ENCODE measurements around the gene EVX2.

- TF ChIP-seq CTCF (IDR thresholded peaks at IDR 0.05): no peak
- TF ChIP-seq POLR2A (IDR thresholded peaks at IDR 0.05): no peak
- no peak for TF ChIP-seq POLR2AphosphoS5 (IDR thresholded peaks at IDR 0.05)
Observed at GRCh38 chr2:176078541-176079284, 5.0 kb downstream of the EVX2 start.

Data from prostate gland (tissue), 2 donors.